ENCODE measurements around the gene CHTF8.

The CHTF8 gene

GRCh38 chr16:69084289-69084688, 48.1 kb downstream of the CHTF8 start:
- DNase-seq, result no peak

DNA sequence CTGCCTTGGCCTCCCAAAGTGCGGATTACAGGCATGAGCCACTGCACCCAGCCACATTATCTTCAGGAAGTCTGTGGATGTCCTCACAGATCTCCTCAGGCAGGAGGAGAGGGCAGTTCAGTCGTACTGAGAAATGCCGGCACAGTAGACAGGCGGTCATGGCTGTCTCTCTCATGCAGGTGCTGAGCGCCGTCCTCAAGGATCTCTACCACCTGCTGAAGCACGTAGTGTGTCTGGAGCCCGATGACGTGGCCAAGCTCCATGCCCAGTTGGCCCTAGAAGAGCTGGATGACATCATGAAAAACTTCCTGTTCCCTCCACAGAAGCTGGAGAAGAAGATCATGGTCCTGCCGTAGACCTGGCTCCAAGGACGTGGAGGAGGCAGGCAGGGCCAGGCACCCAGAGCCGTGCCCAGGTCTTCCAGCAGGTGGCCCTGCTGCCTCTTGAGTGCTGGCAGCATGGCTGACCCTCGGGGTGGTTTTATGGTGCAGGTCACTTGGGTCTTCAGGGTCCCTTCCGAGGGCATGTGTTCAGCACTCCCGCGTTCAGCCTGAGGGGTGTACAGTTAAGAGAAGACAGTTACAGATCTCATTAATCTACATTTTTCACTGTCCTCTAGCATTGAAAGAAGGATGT, 49.0 kb downstream of the CHTF8 start:
- no peak for DNase-seq

- no peak for DNase-seq
These were observed 52.7 kb downstream of the CHTF8 start for GRCh38 chr16:69079697-69080096.

DNA sequence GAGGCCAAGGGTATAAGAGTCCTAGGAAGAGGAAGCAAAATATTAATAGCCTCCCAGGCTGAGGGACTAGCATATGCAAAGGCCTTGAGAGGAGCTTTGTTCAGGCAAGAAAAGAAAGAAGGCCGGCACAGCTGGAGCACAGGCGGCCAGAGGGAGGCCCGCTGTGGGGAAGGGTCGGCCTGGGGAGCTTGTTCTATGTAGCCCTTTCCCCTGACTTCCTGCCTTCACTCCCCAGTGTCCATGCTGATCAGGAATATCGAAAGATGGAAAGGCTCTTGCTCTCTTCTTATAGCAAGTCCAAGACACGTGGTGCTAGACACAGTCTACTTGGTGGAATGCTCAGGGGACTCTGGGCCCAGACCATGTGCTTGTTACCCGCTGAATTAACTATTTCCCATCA, 54.3 kb downstream of the CHTF8 start:
- DNase-seq, result no peak

GRCh38 chr16:69077251-69077650, 55.1 kb downstream of the CHTF8 start:
- DNase-seq, result no peak

GRCh38 chr16:69073181-69073702, 59.1 kb downstream of the CHTF8 start:
- DNase-seq, result no peak

DNA sequence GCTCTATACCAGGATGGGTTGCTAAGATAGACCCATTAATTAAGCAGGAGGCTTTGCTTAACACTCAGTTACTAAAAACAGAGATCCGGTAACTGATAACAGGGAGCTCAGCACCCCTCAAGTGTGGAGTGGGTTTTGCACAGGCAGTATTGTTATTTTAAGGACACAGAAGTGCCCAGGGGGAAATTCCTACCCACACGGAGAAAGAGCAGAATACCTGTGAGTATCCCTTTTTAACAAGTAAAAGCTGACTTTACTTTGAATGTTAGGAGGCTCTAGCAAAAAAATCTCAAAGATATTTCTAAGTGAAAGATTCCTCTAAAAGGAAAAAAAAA, 59.8 kb downstream of the CHTF8 start:
- no peak for DNase-seq

- DNase-seq, result no peak
These were observed 61.4 kb downstream of the CHTF8 start for GRCh38 chr16:69071036-69071435.

DNA sequence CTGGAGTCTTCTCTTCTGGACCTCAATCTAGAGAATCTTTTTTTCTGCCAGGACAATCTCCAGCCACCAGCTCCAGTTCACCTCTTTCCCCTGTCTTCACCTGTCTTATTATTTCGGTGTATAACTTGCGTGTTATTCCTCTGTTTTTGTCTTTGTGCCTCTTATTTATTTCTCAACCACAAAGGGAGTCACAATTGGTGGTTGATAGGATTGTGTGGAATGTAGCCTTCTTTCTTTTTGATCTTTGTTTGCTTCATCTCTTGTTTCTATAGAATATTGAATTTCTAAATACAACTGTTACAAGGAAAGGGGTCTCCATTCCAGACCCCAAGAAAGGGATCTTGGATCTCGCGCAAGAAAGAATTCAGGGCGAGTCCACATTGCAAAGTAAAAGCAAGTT, 62.9 kb downstream of the CHTF8 start:
- DNase-seq, result no peak

All from CD4-positive, alpha-beta T cell treated with Interleukin-1 beta for 1 hour (primary cell).